HTERT RPE-1 (cell line): ENCODE data around the gene RBMX.
"Not testable (repeated sequence)": the region's sequence is repeated elsewhere in the genome, so short reads cannot be mapped to it uniquely, and the experiment has no call there.

Experiments used
- in situ Hi-C: fragments of 300-500 bp; cut with MboI; formaldehyde crosslinking; loops from 4 replicates; pipeline ENCODE4 v1.14.3; 2020; ENCODE audit warnings: low sequenced_read_pairs

Gene RBMX

GRCh38 chrX:136880452-136881013 lies at the start of gene RBMX:
Gene RBMX, minus strand, starts transcription at chrX:136880725. Its CDS starts 1,298 bp downstream, at chrX:136879427.
- in situ Hi-C loops, result no loop called here

- in situ Hi-C loops, result not testable (repeated sequence)
These were observed 40.9 kb upstream of the RBMX start for GRCh38 chrX:136921438-136921837.

DNA sequence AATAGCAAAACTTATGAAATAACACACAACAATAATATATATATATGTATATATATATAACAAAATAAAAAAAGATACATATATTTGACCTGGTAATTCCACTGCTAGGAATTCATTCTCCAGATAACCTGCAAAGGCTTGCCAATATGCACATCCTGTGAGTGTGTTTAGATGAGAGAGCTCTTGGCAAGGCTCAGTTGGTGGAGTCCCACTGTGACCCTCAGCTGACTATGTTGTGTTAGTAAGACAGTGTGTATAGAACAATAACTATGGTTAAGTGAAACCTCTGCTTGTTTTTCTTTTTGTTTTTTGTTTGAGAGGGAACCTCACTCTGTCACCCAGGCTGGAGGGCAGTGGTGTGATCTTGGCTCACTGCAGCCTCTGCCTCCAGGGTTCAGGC lies 39.5 kb upstream of the RBMX start:
- in situ Hi-C loops, result no loop called here

DNA sequence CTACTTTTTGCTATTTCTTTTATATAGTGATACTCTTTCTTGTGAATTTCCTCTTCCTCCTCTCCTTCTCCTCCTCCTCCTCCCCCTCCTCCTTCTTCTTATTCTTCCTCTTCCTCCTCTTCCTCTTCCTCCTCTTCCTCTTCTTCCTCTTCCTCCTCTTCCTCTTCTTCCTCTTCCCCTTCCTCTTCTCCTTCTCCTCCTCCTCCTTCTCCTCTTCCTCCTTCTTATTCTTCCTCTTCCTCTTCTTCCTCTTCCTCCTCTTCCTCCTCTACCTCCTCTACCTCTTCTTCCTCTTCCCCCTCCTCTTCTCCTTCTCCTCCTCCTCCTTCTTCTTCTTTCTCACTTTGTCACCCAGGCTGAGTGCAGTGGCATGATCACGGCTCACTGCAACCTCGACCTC lies 36.3 kb upstream of the RBMX start:
- in situ Hi-C loops, result no loop called here

DNA sequence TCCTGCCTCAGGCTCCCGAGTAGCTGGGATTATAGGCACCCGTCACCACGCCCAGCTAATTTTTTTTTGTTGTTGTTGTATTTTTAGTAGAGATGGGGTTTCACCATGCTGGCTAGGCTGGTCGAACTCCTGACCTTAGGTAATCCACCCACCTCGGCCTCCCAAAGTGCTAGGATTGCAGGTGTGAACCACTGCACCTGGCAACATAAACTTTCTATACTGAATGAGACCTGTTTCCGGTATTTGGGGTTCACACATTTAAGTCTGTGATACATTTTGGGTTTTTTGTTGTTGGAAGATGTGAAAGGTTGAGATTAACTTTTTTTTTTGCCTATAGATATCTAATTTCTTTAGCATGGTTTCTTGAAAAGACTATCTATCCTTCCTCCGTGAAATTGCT lies 31.1 kb upstream of the RBMX start:
- in situ Hi-C loops, result not testable (repeated sequence)

- in situ Hi-C loops, result no loop called here
These were observed 30.7 kb upstream of the RBMX start for GRCh38 chrX:136911253-136911652.

DNA sequence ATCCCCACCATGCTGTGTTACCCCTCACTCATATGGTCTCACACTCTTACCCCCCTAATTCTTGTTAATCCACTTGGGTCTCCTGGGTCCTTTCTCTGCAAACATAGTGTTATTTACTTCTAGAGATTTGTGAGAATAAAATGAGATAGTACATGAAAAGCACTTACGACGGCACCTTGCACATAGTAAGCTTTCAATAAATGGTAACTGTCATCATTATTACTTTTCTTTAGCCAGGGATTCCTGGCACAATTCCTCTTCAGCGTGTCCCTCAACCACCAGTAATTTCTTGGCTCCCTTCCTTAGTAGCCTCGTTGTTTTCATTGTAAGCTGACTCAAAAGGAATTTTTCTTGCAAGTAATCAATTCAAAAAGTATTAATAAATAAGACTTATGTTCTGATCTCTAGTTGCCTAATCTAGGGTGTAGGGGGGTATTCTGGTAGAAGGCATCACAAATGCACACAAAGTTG lies 30.1 kb upstream of the RBMX start:
- in situ Hi-C loops, result no loop called here

- in situ Hi-C loops, result no loop called here
These were observed 29.4 kb upstream of the RBMX start for GRCh38 chrX:136909706-136910564.

DNA sequence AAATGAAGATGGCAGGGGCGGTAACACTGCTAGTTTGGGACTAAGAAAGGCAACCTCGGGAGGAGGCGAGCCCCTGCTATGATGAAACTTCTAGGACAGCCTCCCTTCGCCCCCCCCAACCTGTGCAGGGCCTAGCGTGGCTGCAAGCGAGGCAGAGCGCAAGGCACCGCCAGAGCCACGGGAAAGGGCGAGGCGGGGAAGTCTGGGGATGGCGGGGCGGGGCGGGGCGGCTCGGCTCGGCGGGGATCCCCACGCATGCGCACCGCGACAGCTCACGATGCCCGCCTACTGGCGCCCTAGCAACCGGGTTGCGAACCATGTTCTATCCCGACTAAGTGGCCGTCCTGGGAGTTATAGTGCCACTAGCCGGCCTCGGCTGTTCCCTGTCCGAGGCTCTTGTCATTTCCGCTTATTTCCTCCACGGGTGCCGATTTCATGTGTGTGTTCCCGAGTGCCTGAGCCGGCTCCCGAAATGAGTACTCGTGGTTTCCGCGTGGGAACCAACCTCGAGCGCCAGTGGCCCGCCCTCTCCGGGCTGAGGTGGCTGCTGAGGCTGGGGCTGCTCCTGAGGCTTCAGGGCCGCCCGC lies 28.7 kb upstream of the RBMX start:
- in situ Hi-C loops, result no loop called here

DNA sequence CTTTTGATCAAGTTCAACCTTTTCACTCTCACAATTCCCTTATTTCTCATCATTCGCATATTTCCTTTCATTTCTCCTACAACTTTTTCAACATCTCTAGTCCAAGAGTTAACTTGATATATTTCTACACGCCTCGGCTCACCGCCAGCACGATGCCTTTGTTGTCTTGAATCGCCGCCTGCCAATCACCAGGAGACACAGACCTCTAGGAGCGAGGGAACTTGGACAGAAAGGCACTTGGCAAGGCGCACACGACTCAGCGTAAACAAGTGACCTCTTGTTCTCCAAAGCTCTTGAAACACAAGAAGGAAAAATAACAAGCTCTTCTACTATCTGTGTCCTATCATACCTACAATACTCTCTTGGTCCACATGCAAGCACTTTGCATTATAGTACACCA lies 27.1 kb upstream of the RBMX start:
- in situ Hi-C loops, result no loop called here

DNA sequence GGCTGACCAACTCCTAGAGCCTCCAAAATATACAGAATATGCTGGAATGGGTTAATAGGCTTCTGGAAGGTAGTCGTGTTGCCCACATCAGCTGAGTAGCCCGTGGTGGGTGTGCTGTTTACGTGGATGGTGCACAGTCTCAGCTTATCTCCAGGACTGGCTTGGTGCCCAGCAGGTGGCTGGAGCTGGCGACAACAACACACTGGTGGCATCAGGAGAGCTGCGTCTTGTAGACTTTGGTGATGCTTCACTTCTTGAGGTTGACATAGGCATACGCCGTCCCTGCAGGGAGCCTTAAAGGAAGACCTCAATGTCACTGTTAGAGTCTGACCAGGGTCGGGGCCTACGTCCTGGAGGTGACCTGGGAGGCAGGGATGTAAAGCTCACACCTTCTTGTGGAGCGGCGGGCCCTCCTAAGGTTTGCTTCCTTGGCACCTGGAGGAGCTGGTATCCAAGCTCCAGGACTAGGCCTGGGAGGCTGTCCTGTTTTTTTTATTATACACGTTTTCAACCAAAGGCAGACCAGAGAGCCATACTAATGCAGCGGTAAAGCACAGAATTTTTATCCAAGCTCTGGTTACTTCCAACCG lies 26.5 kb upstream of the RBMX start:
- in situ Hi-C loops, result no loop called here

DNA sequence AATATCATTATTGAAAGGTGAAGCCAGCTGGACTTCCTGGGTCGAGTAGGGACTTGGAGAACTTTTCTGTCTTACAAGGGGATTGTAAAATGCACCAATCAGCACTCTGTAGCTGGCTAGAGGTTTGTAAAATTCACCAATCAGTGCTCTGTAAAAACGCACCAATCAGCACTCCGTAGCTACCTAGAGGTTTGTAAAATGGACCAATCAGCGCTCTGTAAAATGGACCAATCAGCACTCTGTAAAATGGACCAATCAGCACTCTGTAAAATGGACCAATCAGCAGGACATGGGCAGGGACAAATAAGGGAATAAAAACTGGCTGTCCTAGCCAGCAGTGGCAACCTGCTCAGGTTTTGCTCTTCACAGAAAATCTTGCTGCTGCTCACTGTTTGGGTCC lies 23.5 kb upstream of the RBMX start:
- in situ Hi-C loops, result not testable (repeated sequence)

DNA sequence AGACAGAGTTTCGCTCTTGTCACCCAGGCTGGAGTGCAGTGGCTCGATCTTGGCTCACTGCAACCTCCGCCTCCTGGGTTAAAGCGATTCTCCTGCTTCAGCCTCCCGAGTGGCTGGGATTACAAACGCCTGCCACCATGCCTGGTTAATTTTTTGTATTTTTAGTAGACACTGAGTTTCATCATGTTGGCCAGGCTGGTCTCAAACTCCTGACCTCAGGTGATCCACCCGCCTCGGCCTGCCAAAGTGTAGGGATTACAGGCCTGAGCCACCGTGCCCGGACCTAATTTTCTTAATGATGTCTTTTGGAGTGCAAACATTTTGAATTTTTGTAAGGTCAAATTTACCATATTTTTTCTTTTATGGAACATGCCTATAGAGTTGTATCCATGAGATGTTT lies 19.5 kb upstream of the RBMX start:
- in situ Hi-C loops, result not testable (repeated sequence)

- in situ Hi-C loops, result no loop called here
These were observed 18.7 kb upstream of the RBMX start for GRCh38 chrX:136899221-136899620.

- in situ Hi-C loops, result not testable (repeated sequence)
These were observed 18.2 kb upstream of the RBMX start for GRCh38 chrX:136898752-136899151.

DNA sequence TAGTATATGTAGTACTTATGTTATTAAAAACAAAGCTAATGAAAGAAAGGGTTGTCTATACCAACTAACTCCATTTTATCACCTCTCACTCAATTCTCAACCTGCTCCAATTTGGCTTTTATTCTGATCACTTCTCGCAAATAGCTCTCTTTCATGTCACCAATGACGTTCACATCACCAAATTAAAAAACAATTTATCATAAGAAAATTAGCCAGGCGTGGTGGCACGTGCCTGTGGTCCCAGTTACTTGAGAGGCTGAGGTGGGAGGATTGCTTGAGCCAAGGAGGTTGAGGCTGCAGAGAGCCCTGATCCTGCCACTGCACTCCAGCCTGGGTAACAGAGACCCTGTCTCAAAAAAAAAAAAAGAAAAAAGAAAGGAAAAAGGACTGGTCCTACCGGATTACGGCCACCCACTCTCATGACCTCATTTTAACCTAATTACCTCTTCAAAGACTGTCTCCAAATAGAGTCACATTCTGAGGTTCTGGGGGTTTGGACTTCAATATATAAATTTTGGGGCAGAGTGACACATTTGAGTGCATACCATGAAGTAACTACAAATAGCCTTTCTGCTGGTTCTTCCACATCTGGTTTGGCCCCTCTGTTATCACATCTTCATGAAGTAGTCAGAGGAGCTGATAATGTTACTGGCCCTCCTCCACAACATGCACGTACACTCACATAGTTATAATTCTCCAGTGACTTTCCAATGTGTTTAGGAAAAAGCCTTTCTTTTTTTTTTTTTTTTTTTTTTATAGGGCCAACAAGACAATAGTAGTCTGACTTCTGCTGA lies 15.8 kb upstream of the RBMX start:
- in situ Hi-C loops, result no loop called here

DNA sequence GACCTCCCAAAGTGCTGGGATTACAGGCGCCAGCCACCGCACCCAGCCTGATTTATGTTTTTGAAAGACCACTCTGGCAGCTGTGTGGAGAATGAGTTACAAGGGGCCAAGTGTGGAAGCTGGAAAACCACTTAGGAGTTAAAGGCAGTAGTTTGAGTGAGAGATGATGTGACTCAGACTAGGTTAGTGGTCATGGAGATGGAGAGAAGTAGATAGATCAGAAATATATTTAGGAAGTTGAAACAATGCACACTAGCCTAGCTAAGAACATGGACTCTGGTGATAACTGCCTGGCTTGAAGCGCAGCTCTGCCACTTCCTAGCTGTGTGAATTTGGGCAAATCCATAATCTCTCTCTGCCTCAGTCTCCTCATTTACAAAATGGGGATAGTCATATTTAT lies 11.9 kb upstream of the RBMX start:
- in situ Hi-C loops, result no loop called here

DNA sequence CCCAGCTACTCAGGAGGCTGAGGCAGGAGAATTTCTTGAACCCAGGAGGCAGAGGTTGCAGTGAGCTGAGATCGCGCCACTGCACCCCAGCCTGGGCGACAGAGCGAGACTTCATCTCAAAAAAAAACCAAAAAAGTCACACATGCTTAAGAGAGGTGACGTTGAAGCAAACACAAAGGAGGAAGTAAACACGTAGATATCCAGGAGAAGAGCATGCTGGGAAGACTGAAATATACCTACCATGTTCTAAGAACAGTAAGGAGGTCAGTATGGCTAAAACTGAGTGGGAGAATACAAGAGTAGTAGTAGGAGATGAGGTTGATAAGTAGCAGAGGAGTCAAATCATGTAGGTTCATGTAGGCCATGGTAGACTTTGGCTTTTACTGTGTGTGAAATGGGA lies 10.1 kb upstream of the RBMX start:
- in situ Hi-C loops, result not testable (repeated sequence)

GRCh38 chrX:136889269-136889668 lies 8.7 kb upstream of the RBMX start:
- in situ Hi-C loops, result no loop called here

- in situ Hi-C loops, result no loop called here
These were observed 498 bp downstream of the RBMX start for GRCh38 chrX:136880003-136880451.
